ENCODE measurements around the gene RBM10.

RBM10 gene

GRCh38 chrX:47193475-47194193, 48.6 kb downstream of the RBM10 start, which contains the start of gene UBA1:
Gene UBA1 (plus strand): TSS chrX:47193829. CDS start chrX:47198803, 4,974 bp downstream.
- peaks cover 10% of the 10 kb centered on the region for H3K36me3 ChIP-seq (ENCODE audit: control insufficient read depth, insufficient read depth, low read length, severe bottlenecking)
- H3K4me1 ChIP-seq (ENCODE audit: control insufficient read depth, insufficient read depth, low read length): peaks cover 46% of the 10 kb centered on the region

GRCh38 chrX:47194194-47194787, 49.3 kb downstream of the RBM10 start:
- peaks cover 7% of the 10 kb centered on the region for H3K27me3 ChIP-seq (replicated peaks; ENCODE audit: control insufficient read depth, insufficient read depth, low read length)
- DNase-seq (ENCODE audit: low read depth): no peak
- H3K9ac ChIP-seq (ENCODE audit: low read length): peak overlapping the region; percentile 97
- H3K36me3 ChIP-seq (ENCODE audit: control insufficient read depth, insufficient read depth, low read length, severe bottlenecking): peaks cover 17% of the 10 kb centered on the region
- H3K9me3 ChIP-seq (ENCODE audit: control insufficient read depth, low read length): no peaks in the 10 kb centered on the region
- H3K4me1 ChIP-seq (ENCODE audit: control insufficient read depth, insufficient read depth, low read length): peaks cover 48% of the 10 kb centered on the region
- H3K4me3 ChIP-seq (ENCODE audit: low read length): peak overlapping the region; percentile 86

More at GRCh38 chrX:47193475-47194193, 48.6 kb downstream of the RBM10 start, which contains the start of gene UBA1:
- no peaks in the 10 kb centered on the region for H3K9me3 ChIP-seq (ENCODE audit: control insufficient read depth, low read length)
- peak within 1 kb of the TSS; percentile 97 for H3K9ac ChIP-seq (ENCODE audit: low read length)
- H3K27me3 ChIP-seq (replicated peaks; ENCODE audit: control insufficient read depth, insufficient read depth, low read length): peaks cover 7% of the 10 kb centered on the region
- peak; percentile 99 for DNase-seq (ENCODE audit: low read depth)
- peak within 1 kb of the TSS; percentile 86 for H3K4me3 ChIP-seq (ENCODE audit: low read length)

- peak overlapping the region; percentile 37 for H3K4me3 ChIP-seq (ENCODE audit: low read length)
- H3K36me3 ChIP-seq (ENCODE audit: control insufficient read depth, insufficient read depth, low read length, severe bottlenecking): peaks cover 33% of the 10 kb centered on the region
- no peak for DNase-seq (ENCODE audit: low read depth)
These were observed 51.1 kb downstream of the RBM10 start for GRCh38 chrX:47196098-47196497.

GRCh38 chrX:47197526-47197925, 52.5 kb downstream of the RBM10 start:
- no peak for DNase-seq (ENCODE audit: low read depth)
- Histone ChIP-seq H3K9me3 (ENCODE audit: control insufficient read depth, low read length) (no peaks in the 10 kb centered on the region), H3K4me3 (ENCODE audit: low read length) (peak overlapping the region; percentile 35), H3K27me3 (replicated peaks; ENCODE audit: control insufficient read depth, insufficient read depth, low read length) (no peaks in the 10 kb centered on the region), H3K36me3 (ENCODE audit: control insufficient read depth, insufficient read depth, low read length, severe bottlenecking) (peaks cover 47% of the 10 kb centered on the region), H3K9ac (ENCODE audit: low read length) (peak overlapping the region; percentile 5), H3K4me1 (ENCODE audit: control insufficient read depth, insufficient read depth, low read length) (peaks cover 50% of the 10 kb centered on the region)

More at GRCh38 chrX:47196098-47196497, 51.1 kb downstream of the RBM10 start:
- H3K9ac ChIP-seq (ENCODE audit: low read length): peak overlapping the region; percentile 46
- H3K27me3 ChIP-seq (replicated peaks; ENCODE audit: control insufficient read depth, insufficient read depth, low read length): peaks cover 7% of the 10 kb centered on the region
- peaks cover 55% of the 10 kb centered on the region for H3K4me1 ChIP-seq (ENCODE audit: control insufficient read depth, insufficient read depth, low read length)
- H3K9me3 ChIP-seq (ENCODE audit: control insufficient read depth, low read length): no peaks in the 10 kb centered on the region

GRCh38 chrX:47198026-47198686, 53.1 kb downstream of the RBM10 start:
- H3K36me3 ChIP-seq (ENCODE audit: control insufficient read depth, insufficient read depth, low read length, severe bottlenecking): peaks cover 53% of the 10 kb centered on the region
- no peaks in the 10 kb centered on the region for H3K9me3 ChIP-seq (ENCODE audit: control insufficient read depth, low read length)
- peaks cover 50% of the 10 kb centered on the region for H3K4me1 ChIP-seq (ENCODE audit: control insufficient read depth, insufficient read depth, low read length)
- H3K27me3 ChIP-seq (replicated peaks; ENCODE audit: control insufficient read depth, insufficient read depth, low read length): no peaks in the 10 kb centered on the region
- DNase-seq (ENCODE audit: low read depth): no peak
- H3K9ac ChIP-seq (ENCODE audit: low read length): no peak overlapping the region
- H3K4me3 ChIP-seq (ENCODE audit: low read length): no peak overlapping the region

GRCh38 chrX:47198687-47199080, 53.7 kb downstream of the RBM10 start:
- Histone ChIP-seq H3K9me3 (ENCODE audit: control insufficient read depth, low read length) (no peaks in the 10 kb centered on the region), H3K36me3 (ENCODE audit: control insufficient read depth, insufficient read depth, low read length, severe bottlenecking) (peaks cover 58% of the 10 kb centered on the region), H3K9ac (ENCODE audit: low read length) (no peak overlapping the region), H3K4me1 (ENCODE audit: control insufficient read depth, insufficient read depth, low read length) (peaks cover 50% of the 10 kb centered on the region), H3K4me3 (ENCODE audit: low read length) (no peak overlapping the region), H3K27me3 (replicated peaks; ENCODE audit: control insufficient read depth, insufficient read depth, low read length) (no peaks in the 10 kb centered on the region)
- no peak for DNase-seq (ENCODE audit: low read depth)

GRCh38 chrX:47199286-47199685, 54.3 kb downstream of the RBM10 start:
- Histone ChIP-seq H3K9me3 (ENCODE audit: control insufficient read depth, low read length) (no peaks in the 10 kb centered on the region), H3K4me1 (ENCODE audit: control insufficient read depth, insufficient read depth, low read length) (peaks cover 49% of the 10 kb centered on the region), H3K27me3 (replicated peaks; ENCODE audit: control insufficient read depth, insufficient read depth, low read length) (no peaks in the 10 kb centered on the region), H3K4me3 (ENCODE audit: low read length) (no peak overlapping the region), H3K36me3 (ENCODE audit: control insufficient read depth, insufficient read depth, low read length, severe bottlenecking) (peaks cover 64% of the 10 kb centered on the region), H3K9ac (ENCODE audit: low read length) (no peak overlapping the region)
- DNase-seq (ENCODE audit: low read depth): no peak

- Histone ChIP-seq H3K27me3 (replicated peaks; ENCODE audit: control insufficient read depth, insufficient read depth, low read length) (no peaks in the 10 kb centered on the region), H3K9ac (ENCODE audit: low read length) (peak overlapping the region; percentile 9), H3K36me3 (ENCODE audit: control insufficient read depth, insufficient read depth, low read length, severe bottlenecking) (peaks cover 77% of the 10 kb centered on the region), H3K4me1 (ENCODE audit: control insufficient read depth, insufficient read depth, low read length) (peaks cover 39% of the 10 kb centered on the region), H3K4me3 (ENCODE audit: low read length) (no peak overlapping the region), H3K9me3 (ENCODE audit: control insufficient read depth, low read length) (no peaks in the 10 kb centered on the region)
- DNase-seq (ENCODE audit: low read depth): peak; percentile 34
These were observed 55.5 kb downstream of the RBM10 start for GRCh38 chrX:47200385-47201150.

GRCh38 chrX:47201345-47201944, 56.4 kb downstream of the RBM10 start:
- H3K9ac ChIP-seq (ENCODE audit: low read length): peak overlapping the region; percentile 9
- no peak for DNase-seq (ENCODE audit: low read depth)
- no peaks in the 10 kb centered on the region for H3K9me3 ChIP-seq (ENCODE audit: control insufficient read depth, low read length)
- no peak overlapping the region for H3K4me3 ChIP-seq (ENCODE audit: low read length)
- H3K27me3 ChIP-seq (replicated peaks; ENCODE audit: control insufficient read depth, insufficient read depth, low read length): no peaks in the 10 kb centered on the region
- H3K36me3 ChIP-seq (ENCODE audit: control insufficient read depth, insufficient read depth, low read length, severe bottlenecking): peaks cover 86% of the 10 kb centered on the region
- H3K4me1 ChIP-seq (ENCODE audit: control insufficient read depth, insufficient read depth, low read length): peaks cover 30% of the 10 kb centered on the region

- H3K27me3 ChIP-seq (replicated peaks; ENCODE audit: control insufficient read depth, insufficient read depth, low read length): no peaks in the 10 kb centered on the region
- H3K4me1 ChIP-seq (ENCODE audit: control insufficient read depth, insufficient read depth, low read length): peaks cover 22% of the 10 kb centered on the region
- H3K9me3 ChIP-seq (ENCODE audit: control insufficient read depth, low read length): no peaks in the 10 kb centered on the region
- H3K4me3 ChIP-seq (ENCODE audit: low read length): no peak overlapping the region
- peaks cover 89% of the 10 kb centered on the region for H3K36me3 ChIP-seq (ENCODE audit: control insufficient read depth, insufficient read depth, low read length, severe bottlenecking)
- DNase-seq (ENCODE audit: low read depth): no peak
- no peak overlapping the region for H3K9ac ChIP-seq (ENCODE audit: low read length)
These were observed 57.3 kb downstream of the RBM10 start for GRCh38 chrX:47202316-47202715.

All from adipocyte (in vitro differentiated cells).